K562 (cell line): ENCODE results near the gene LRRC49. TPM values are rescaled to one million over a fixed set of nuclear protein-coding genes. Genes with fewer than 3 reads are reported as not detected.

ENCODE experiments used
- ATAC-seq: fragments of 200-7000 bp; cut with Tn5 transposase; 3 replicates; pipeline ENCODE4 v1.9.1; 2020; ENCODE audit warnings: moderate library complexity
- BruUV-seq: library from RNA; stranded (reverse); fragments of 400-500 nt; replicated peaks from 2 replicates; lab custom pipeline; 2021; lab: Mats Ljungman, UMichigan
- CTCF ChIA-PET: fragments of 300-600 bp; formaldehyde crosslinking; extraction: SDS; loops from one replicate; lab custom pipeline; 2021; ENCODE audit warnings: low intra/inter-chr PET ratio; lab: Yijun Ruan, JAX
- POLR2A ChIA-PET: fragments of 300-600, 350-650 bp; sonication (Branson Sonifier 250); formaldehyde crosslinking; extraction: SDS; loops from one replicate; lab custom pipeline; 2021; ENCODE audit warnings: antibody characterized with exemption, inconsistent platforms; lab: Yijun Ruan, JAX
- DNase-seq, 4 experiments: peaks; one replicate each; pipeline versions ENCODE4 v3.0.0 to v3.0.0-alpha.2; 2011 to 2018; ENCODE audit warnings: low spot score in 3 of 4, mixed read lengths in 3 of 4; ENCODE audit errors: extremely low read depth in 1 of 4
- FAIRE-seq: peaks from 2 replicates; lab custom pipeline; 2011; peaks lifted over from hg19 to GRCh38; lab: Jason Lieb, UNC
- H2AFZ ChIP-seq: 2 replicates; pipeline ENCODE4 v1.6.0; 2011; ENCODE audit warnings: low read depth, low read length, control low read depth, inconsistent platforms
- H3K27ac ChIP-seq: fragments of 200-600 bp; 3 replicates; pipeline ENCODE4 v1.8.0; 2011; ENCODE audit warnings: low read depth, mild to moderate bottlenecking, control low read depth, inconsistent platforms, low read length, moderate library complexity, mixed read lengths; ENCODE audit errors: extremely low read depth
- H3K27me3 ChIP-seq, 2 experiments: fragments of 300-600 bp in 1 of 2; 2 replicates in 1 of 2; 3 replicates in 1 of 2; pipeline versions ENCODE4 v1.6.0 to v1.8.0; 2011; ENCODE audit warnings: inconsistent platforms in 2 of 2, low read length in 2 of 2, mild to moderate bottlenecking in 1 of 2, mixed read lengths in 1 of 2, moderate library complexity in 1 of 2; ENCODE audit not compliant: control insufficient read depth in 2 of 2, insufficient read depth in 2 of 2
- H3K36me3 ChIP-seq: fragments of 300-600 bp; 3 replicates; pipeline ENCODE4 v1.8.0; 2011; ENCODE audit warnings: mild to moderate bottlenecking, low read length, inconsistent platforms; ENCODE audit not compliant: control insufficient read depth, insufficient read depth
- H3K4me1 ChIP-seq, 2 experiments: fragments of 200-600 bp in 1 of 2; replicated peaks in 1 of 2; 2 replicates in 1 of 2; 3 replicates in 1 of 2; pipeline versions ENCODE4 v1.5.1 to v1.8.0; 2011; ENCODE audit warnings: inconsistent platforms in 2 of 2, low read length in 2 of 2, mild to moderate bottlenecking in 1 of 2, mixed read lengths in 1 of 2, moderate library complexity in 1 of 2; ENCODE audit not compliant: control insufficient read depth in 2 of 2, insufficient read depth in 2 of 2
- H3K4me2 ChIP-seq: 2 replicates; pipeline ENCODE4 v1.6.1; 2011; ENCODE audit warnings: low read length, control low read depth, inconsistent platforms, mixed read lengths; ENCODE audit not compliant: insufficient read depth
- H3K4me3 ChIP-seq: fragments of 200-600 bp; sonication (generic), shearing (Covaris generic); 2 replicates; pipeline ENCODE4 v1.5.1; 2016; ENCODE audit warnings: control low read depth, inconsistent platforms
- H3K79me2 ChIP-seq: fragments of 200-600 bp; 3 replicates; pipeline ENCODE4 v1.8.0; 2011; ENCODE audit warnings: low read length, inconsistent platforms; ENCODE audit not compliant: control insufficient read depth, insufficient read depth
- H3K9ac ChIP-seq, 2 experiments: 2 replicates each; pipeline versions ENCODE4 v1.6.0 to v1.6.1; 2011; ENCODE audit warnings: low read depth in 2 of 2, low read length in 2 of 2, control low read depth in 1 of 2, inconsistent platforms in 1 of 2, mild to moderate bottlenecking in 1 of 2, mixed read lengths in 1 of 2; ENCODE audit not compliant: insufficient read depth in 1 of 2
- H3K9me1 ChIP-seq: one replicate; pipeline ENCODE4 v1.6.0; 2011; ENCODE audit warnings: inconsistent platforms, mild to moderate bottlenecking, low read length, moderate library complexity; ENCODE audit not compliant: control insufficient read depth, insufficient read depth
- H3K9me3 ChIP-seq: replicated peaks from 2 replicates; pipeline ENCODE4 v1.5.1; 2011; ENCODE audit warnings: low read depth, low read length, inconsistent platforms; ENCODE audit not compliant: control insufficient read depth, insufficient read depth
- H4K20me1 ChIP-seq: replicated peaks from 2 replicates; pipeline ENCODE4 v1.6.1; 2011; ENCODE audit warnings: low read length, inconsistent platforms, mixed read lengths; ENCODE audit not compliant: control insufficient read depth, insufficient read depth
- CHD4 ChIP-seq: fragments of 200-600 bp; sonication (generic); IDR thresholded peaks from 3 replicates; pipeline ENCODE4 v1.6.1; 2012; ENCODE audit warnings: low read depth, mild to moderate bottlenecking, mixed read lengths, low read length, inconsistent platforms; ENCODE audit not compliant: insufficient read depth, insufficient replicate concordance, poor library complexity, severe bottlenecking
- ELF1 ChIP-seq: fragments of 200-800 bp; sonication (Bioruptor generic); IDR thresholded peaks from 2 replicates; pipeline ENCODE4 v1.6.1; 2016; ENCODE audit warnings: missing genetic modification characterization, missing compliant biosample characterization
- MECOM ChIP-seq: fragments of 250-450 bp; sonication (Bioruptor Pico); IDR thresholded peaks from 2 replicates; pipeline ENCODE4 v1.8.0; 2022; ENCODE audit warnings: inconsistent platforms
- PCBP2 ChIP-seq: fragments of 200-400 bp; formaldehyde crosslinking; IDR thresholded peaks from 2 replicates; pipeline ENCODE4 v1.6.1; 2018; ENCODE audit warnings: low read length, low read depth, mild to moderate bottlenecking, moderate library complexity; ENCODE audit not compliant: poor library complexity, severe bottlenecking
- WGBS: fragments of 100-300 bp; shearing (Covaris generic); methylation state at CpG from one replicate; pipeline ENCODE4 v1.1.6; 2016; ENCODE audit warnings: low coverage, mixed read lengths; ENCODE audit not compliant: insufficient coverage; ENCODE audit errors: missing lambda C conversion rate; 5-methylcytosine and 5-hydroxymethylcytosine counted together
- in situ Hi-C: fragments of 300-500 bp; cut with MboI; formaldehyde crosslinking; loops from 4 replicates; pipeline ENCODE4 v1.15.0; 2018; ENCODE audit warnings: inconsistent platforms, mixed read lengths
- intact Hi-C: fragments of 100-400 bp; cut with micrococcal nuclease; formaldehyde crosslinking; loops from 2 replicates; pipeline ENCODE4 v1.14.2; 2022
- polyA plus RNA-seq, 8 experiments: library from polyadenylated mRNA; depleted of rRNA in 4 of 8; stranded (reverse) in 5 of 8; unstranded in 3 of 8; fragments of >200 nt; fragmentation: Nextera tagmentation in 2 of 8; fragmentation: Illumina TruSeq in 1 of 8; extraction: Ambion mirVana in 2 of 8; extraction: Trizol in 1 of 8; gene quantifications; 2 replicates each; pipeline versions ENCODE4 v1.2.1 to v1.2.3, GENCODE V29; 2011 to 2014; ENCODE audit warnings: inconsistent platforms in 1 of 8, missing spikeins in 1 of 8
- total RNA-seq, 7 experiments: library from RNA; depleted of rRNA in 6 of 7; stranded (reverse); fragments of >200 nt in 6 of 7; fragmentation: Illumina TruSeq in 2 of 7; extraction: Trizol in 2 of 7; gene quantifications; 2 replicates each; pipeline versions ENCODE4 v1.2.1 to v1.2.3, GENCODE V29; 2011 to 2021; ENCODE audit warnings: low replicate concordance in 1 of 7
- TF ChIP-seq, protein P1 (sequence below): sonication (generic); formaldehyde crosslinking; IDR thresholded peaks from 2 replicates; pipeline ENCODE4 v1.8.1; 2022; ENCODE audit warnings: missing genetic modification reagents

LRRC49 gene
- total and polyA plus RNA-seq, 9 of the 15 experiments (the other 6 are each of a cell fraction or from before 2014, with no cell fraction given), result 0.32 TPM; not detected in 8

DNA sequence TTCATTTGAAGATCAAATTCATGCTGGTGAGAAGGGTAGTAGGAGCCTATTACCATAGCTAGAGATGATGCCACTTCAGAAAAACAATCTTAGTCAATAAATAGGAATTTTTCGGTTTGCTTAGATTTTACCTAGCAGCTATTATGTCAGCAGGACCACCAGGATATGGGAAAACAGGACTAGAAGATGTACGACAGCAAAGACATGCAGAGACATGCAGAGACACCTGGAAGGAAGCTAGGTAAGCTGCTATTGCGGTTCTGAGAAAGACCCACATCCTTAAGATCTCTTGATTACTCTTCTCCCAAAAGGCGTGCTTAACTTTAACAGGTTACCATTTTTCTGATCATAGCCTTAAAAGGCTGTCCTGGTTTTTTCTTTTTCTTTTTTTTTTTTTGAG lies 157.8 kb downstream of the LRRC49 start:
- Histone ChIP-seq H3K9ac (no peak overlapping the region), H2AFZ (no peak overlapping the region), H3K4me3 (no peak overlapping the region), H3K36me3 (no peaks in the 10 kb centered on the region), H3K4me2 (no peak overlapping the region), H3K27me3 (no peaks in the 10 kb centered on the region), H3K4me1 (no peaks in the 10 kb centered on the region), H3K9me1 (no peaks in the 10 kb centered on the region), H3K9me3 (no peaks in the 10 kb centered on the region), H3K79me2 (no peaks in the 10 kb centered on the region), H4K20me1 (no peaks in the 10 kb centered on the region), H3K27ac (no peak overlapping the region)
- no TSS peak for BruUV-seq
- 3% methylated on average over 4 of the region's 4 CpGs for WGBS
- ATAC-seq (no peak), DNase-seq (no peak), FAIRE-seq (no peak)
- no peak for TF ChIP-seq PCBP2
- TF ChIP-seq CHD4, result no peak
- no peak for TF ChIP-seq MECOM (CRISPR knock-in tag)
- TF ChIP-seq, protein P1, sequence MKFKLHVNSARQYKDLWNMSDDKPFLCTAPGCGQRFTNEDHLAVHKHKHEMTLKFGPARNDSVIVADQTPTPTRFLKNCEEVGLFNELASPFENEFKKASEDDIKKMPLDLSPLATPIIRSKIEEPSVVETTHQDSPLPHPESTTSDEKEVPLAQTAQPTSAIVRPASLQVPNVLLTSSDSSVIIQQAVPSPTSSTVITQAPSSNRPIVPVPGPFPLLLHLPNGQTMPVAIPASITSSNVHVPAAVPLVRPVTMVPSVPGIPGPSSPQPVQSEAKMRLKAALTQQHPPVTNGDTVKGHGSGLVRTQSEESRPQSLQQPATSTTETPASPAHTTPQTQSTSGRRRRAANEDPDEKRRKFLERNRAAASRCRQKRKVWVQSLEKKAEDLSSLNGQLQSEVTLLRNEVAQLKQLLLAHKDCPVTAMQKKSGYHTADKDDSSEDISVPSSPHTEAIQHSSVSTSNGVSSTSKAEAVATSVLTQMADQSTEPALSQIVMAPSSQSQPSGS (CRISPR knock-in tag), result no peak
- TF ChIP-seq ELF1 (tag), result no peak
- intact Hi-C loops (no loop called here), in situ Hi-C loops (no loop called here)
- CTCF ChIA-PET, result no interaction called here
- POLR2A ChIA-PET, result no interaction called here
